ENCODE data around the gene DNAJC15. TPM values are rescaled to one million over a fixed set of nuclear protein-coding genes. Genes with fewer than 3 reads are reported as not detected.

DNAJC15 gene
- total and polyA plus RNA-seq, 2 of the 8 experiments (the other 6 are each of a cell fraction or from before 2014, with no cell fraction given) = 5.8 to 20.8 TPM

DNA sequence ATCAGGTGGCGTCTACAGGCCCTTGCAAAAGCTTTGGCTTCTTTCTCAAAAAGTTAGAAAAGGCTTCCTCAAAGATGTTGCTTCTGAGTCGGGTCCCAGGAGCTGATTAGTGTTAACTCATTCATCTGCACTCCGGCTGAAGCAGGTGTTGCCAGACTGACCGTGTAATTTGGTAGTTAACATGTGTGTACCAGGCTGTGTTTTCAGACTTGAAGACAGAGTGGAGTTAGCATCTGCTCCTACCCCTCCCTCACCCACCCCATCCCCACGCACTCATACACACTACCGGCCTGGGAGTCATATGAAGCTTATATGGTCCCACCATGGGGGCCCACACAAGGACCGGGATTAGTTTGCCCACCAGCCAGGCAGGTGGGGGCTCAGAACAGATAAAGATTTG is 111.5 kb downstream of the DNAJC15 start:
- H3K4me3 ChIP-seq (ENCODE audit: extremely low read depth in 1 of 4, insufficient read depth in 2 of 4, low read depth in 3 of 4, low read length in 4 of 4) = no peak overlapping the region
- H3K18ac ChIP-seq (ENCODE audit: extremely low read depth, low read length) = peak overlapping the region; percentile 27; the same call in 1 of the 2 replicates
- H2BK15ac ChIP-seq (ENCODE audit: low read length) = no peak overlapping the region
- H2BK12ac ChIP-seq (ENCODE audit: low read depth, low read length) = peak overlapping the region; percentile 84; the same call in 1 of the 2 replicates
- no peak overlapping the region for H2BK20ac ChIP-seq (ENCODE audit: low read length)
- no peak for DNase-seq (ENCODE audit: low read depth in 1 of 2, low spot score in 2 of 2)
- H4K5ac ChIP-seq (ENCODE audit: insufficient read length, low read depth, low read length) = no peak overlapping the region
- TF ChIP-seq RFX5 (IDR thresholded peaks at IDR 0.05; ENCODE audit: borderline replicate concordance, low read depth, low read length) (no peak), SP1 (IDR thresholded peaks at IDR 0.05; ENCODE audit: low read depth, low read length) (no peak), SUZ12 (IDR thresholded peaks at IDR 0.05; ENCODE audit: low read length) (no peak)
- H2AK5ac ChIP-seq (ENCODE audit: low read depth, low read length) = no peak overlapping the region
- H3K4me1 ChIP-seq (replicated peaks in 1 of 4; ENCODE audit: control insufficient read depth in 3 of 4, insufficient read depth in 4 of 4, low read length in 3 of 4) = peaks cover 3 to 14% (median 8%) of the 10 kb centered on the region in 4 experiments; a peak in 5 of 7 replicates
- no peak overlapping the region for H4K8ac ChIP-seq (ENCODE audit: extremely low read depth, insufficient read depth, low read length)
- POLR2A ChIA-PET (ENCODE audit: partially characterized antibody) = no interaction called here
- no peaks in the 10 kb centered on the region for H3K36me3 ChIP-seq (ENCODE audit: control insufficient read depth in 2 of 4, insufficient read depth in 4 of 4, low read length in 3 of 4)
- no peak for FAIRE-seq
- no peak overlapping the region for H4K91ac ChIP-seq (replicated peaks; ENCODE audit: insufficient read length, low read length)
- H4K20me1 ChIP-seq (replicated peaks in 1 of 2; ENCODE audit: control insufficient read depth in 1 of 2, insufficient read depth in 2 of 2, low read length in 2 of 2) = no peaks in the 10 kb centered on the region
- 91% methylated on average over 7 of the region's 7 CpGs; no CpG with 5 or more reads in 1 of the 2 experiments for WGBS, 2 experiments (ENCODE audit: extremely low coverage in 1 of 2, insufficient coverage in 1 of 2, insufficient read length in 1 of 2, insufficient replicate concordance in 2 of 2, low coverage in 1 of 2, low lambda C conversion rate in 2 of 2, missing lambda C conversion rate in 1 of 2)
- H3K23ac ChIP-seq (ENCODE audit: insufficient read length) = no peak overlapping the region
- no peaks in the 10 kb centered on the region for H3K27me3 ChIP-seq (replicated peaks in 1 of 4; ENCODE audit: control insufficient read depth in 3 of 4, extremely low read depth in 1 of 4, insufficient read depth in 3 of 4, low read length in 3 of 4)
- no peaks in the 10 kb centered on the region for H3K23me2 ChIP-seq (ENCODE audit: low read depth, low read length)
- H3K14ac ChIP-seq (ENCODE audit: insufficient read length) = no peak overlapping the region
- H3K27ac ChIP-seq (ENCODE audit: low read depth, low read length) = no peak overlapping the region
- CTCF ChIA-PET (ENCODE audit: partially characterized antibody) = interaction anchor here (0.5 to 3.8 kb wide), 7 partner anchors 19 to 1890 kb away, joined by 3 to 22 read pairs (median 3); no protein-coding TSS in a partner anchor
- H3K79me2 ChIP-seq (ENCODE audit: control insufficient read depth in 1 of 2, insufficient read depth in 2 of 2, low read length in 2 of 2) = no peaks in the 10 kb centered on the region
- no peak overlapping the region for H3K56ac ChIP-seq (replicated peaks; ENCODE audit: insufficient read length, low read depth, low read length)
- no peaks in the 10 kb centered on the region for H3K79me1 ChIP-seq (ENCODE audit: low read depth, low read length)
- H3K9ac ChIP-seq (replicated peaks in 1 of 4; ENCODE audit: extremely low read depth in 1 of 4, low read depth in 3 of 4, low read length in 3 of 4) = no peak overlapping the region; a peak in 1 of 7 replicates
- H3K4me2 ChIP-seq (ENCODE audit: insufficient read depth in 1 of 2, low read depth in 2 of 2, low read length in 2 of 2) = no peak overlapping the region
- no peak overlapping the region for H3K4ac ChIP-seq (replicated peaks; ENCODE audit: insufficient read length, low read depth, low read length)
- H2BK5ac ChIP-seq (ENCODE audit: low read depth, low read length) = no peak overlapping the region
- H2BK120ac ChIP-seq (replicated peaks; ENCODE audit: low read depth, low read length) = no peak overlapping the region
- H2AFZ ChIP-seq (ENCODE audit: low read length) = no peak overlapping the region
- no peaks in the 10 kb centered on the region for H3K9me3 ChIP-seq (ENCODE audit: insufficient read depth in 2 of 2, low read depth in 1 of 2, low read length in 1 of 2)
